ENCODE measurements around the gene HSPA12A. TPM values are rescaled to one million over a fixed set of nuclear protein-coding genes. Genes with fewer than 3 reads are reported as not detected.

HSPA12A gene
- polyA plus RNA-seq, 2 of the 4 experiments (the other 2 are of a cell fraction) = 16.9 to 17.0 TPM

- ATAC-seq = no peak
- POLR2A ChIA-PET = no interaction called here
- FAIRE-seq = no peak
- no peak for TF ChIP-seq SREBF2 (IDR thresholded peaks at IDR 0.05)
- TF ChIP-seq RAD21 (conservative IDR thresholded peaks at IDR 0.05 in 1 of 2, IDR thresholded peaks at IDR 0.05 in 1 of 2) = no peak
- TF ChIP-seq TP53 (CRISPR knock-in tag; IDR thresholded peaks at IDR 0.05) = no peak
- TF ChIP-seq HOXA7 (CRISPR knock-in tag; IDR thresholded peaks at IDR 0.05) = no peak
- TF ChIP-seq CTCF (IDR thresholded peaks at IDR 0.05) = no peak
- TF ChIP-seq RNF2 (IDR thresholded peaks at IDR 0.05; ENCODE audit: borderline replicate concordance, low read depth) = no peak
- TF ChIP-seq BHLHE40 (IDR thresholded peaks at IDR 0.05; ENCODE audit: low read depth, low read length) = no peak
- TF ChIP-seq EHMT2 (IDR thresholded peaks at IDR 0.05; ENCODE audit: low read depth) = no peak
- TF ChIP-seq HEYL (CRISPR knock-in tag; IDR thresholded peaks at IDR 0.05) = no peak
- TF ChIP-seq REST (IDR thresholded peaks at IDR 0.05) = no peak
- TF ChIP-seq HMGXB4 (CRISPR knock-in tag; IDR thresholded peaks at IDR 0.05; ENCODE audit: borderline replicate concordance) = no peak
- no peak for TF ChIP-seq NFE2L2 (conservative IDR thresholded peaks at IDR 0.05; ENCODE audit: low read length)
- TF ChIP-seq MYC (IDR thresholded peaks at IDR 0.05; ENCODE audit: borderline replicate concordance, low read length) = no peak
- TF ChIP-seq TFCP2L1 (CRISPR knock-in tag; IDR thresholded peaks at IDR 0.05) = no peak
- no peak for TF ChIP-seq HOXB13 (CRISPR knock-in tag; IDR thresholded peaks at IDR 0.05; ENCODE audit: low read depth)
- TF ChIP-seq MAZ (IDR thresholded peaks at IDR 0.05; ENCODE audit: borderline replicate concordance, low read depth, low read length) = no peak
- no peak for TF ChIP-seq ELK1 (IDR thresholded peaks at IDR 0.05; ENCODE audit: low read depth, low read length)
- no peak overlapping the region for H3K4me3 ChIP-seq
- H3K9me3 ChIP-seq = no peaks in the 10 kb centered on the region
- H3K4me1 ChIP-seq = no peaks in the 10 kb centered on the region
- H3K27ac ChIP-seq = no peak overlapping the region
- WGBS (ENCODE audit: missing lambda C conversion rate) = 53% methylated on average over 5 of the region's 7 CpGs
- H3K4me2 ChIP-seq = no peak overlapping the region
- CTCF ChIA-PET = interaction anchor here (0.7 kb wide), 2 partner anchors 19 to 134 kb away, joined by 3 read pairs; no protein-coding TSS in a partner anchor
- no peak for DNase-seq (ENCODE audit: low read depth in 1 of 2, low spot score in 1 of 2)
Observed at GRCh38 chr10:116663342-116663741, 79.0 kb downstream of the HSPA12A start.

DNA sequence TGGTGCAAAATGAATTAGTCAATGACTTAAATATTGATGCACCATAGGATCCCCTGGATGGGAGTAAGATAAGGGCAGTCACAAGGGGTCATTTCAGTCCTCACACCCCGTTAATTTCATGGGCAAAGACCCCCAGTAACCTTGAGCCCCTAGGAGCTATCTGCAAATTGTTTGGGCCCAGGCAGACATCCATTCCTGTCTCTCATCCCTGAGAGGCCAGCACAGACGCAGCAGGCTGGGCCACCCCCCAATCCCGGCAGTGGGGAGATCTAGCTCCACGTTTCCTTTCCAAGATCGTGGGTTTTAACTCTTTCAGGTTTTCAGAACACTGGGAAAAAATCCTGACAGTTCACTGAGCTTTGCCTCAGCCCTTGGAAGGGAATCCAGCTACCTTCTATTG lies 81.5 kb downstream of the HSPA12A start:
- no peak overlapping the region for H3K4me2 ChIP-seq
- TF ChIP-seq KDM1A (IDR thresholded peaks at IDR 0.05; ENCODE audit: low read depth) = no peak
- no peak for TF ChIP-seq CEBPB (IDR thresholded peaks at IDR 0.05)
- TF ChIP-seq HOXB13 (CRISPR knock-in tag; IDR thresholded peaks at IDR 0.05; ENCODE audit: low read depth) = no peak
- no peak for TF ChIP-seq ZNF302 (CRISPR knock-in tag; IDR thresholded peaks at IDR 0.05)
- no peak for TF ChIP-seq CBX8 (IDR thresholded peaks at IDR 0.05)
- TF ChIP-seq TFCP2L1 (CRISPR knock-in tag; IDR thresholded peaks at IDR 0.05) = no peak
- 33% methylated on average over 5 of the region's 5 CpGs for WGBS (ENCODE audit: missing lambda C conversion rate)
- H3K4me3 ChIP-seq = no peak overlapping the region
- ATAC-seq = no peak
- no peaks in the 10 kb centered on the region for H3K4me1 ChIP-seq
- DNase-seq (ENCODE audit: low read depth in 1 of 2, low spot score in 1 of 2) = no peak
- H3K27ac ChIP-seq = no peak overlapping the region
- no peak for FAIRE-seq
- no peaks in the 10 kb centered on the region for H3K9me3 ChIP-seq
- POLR2A ChIA-PET = no interaction called here
- CTCF ChIA-PET = interaction anchor here (0.6 to 1.2 kb wide), 3 partner anchors 13 to 154 kb away, joined by 4 to 6 read pairs (median 4); no protein-coding TSS in a partner anchor
